GM21528 (cell line): ENCODE measurements around the gene ATG3.

Source experiments
- ATAC-seq: cut with Tn5 transposase; IDR thresholded peaks from one replicate; pipeline ENCODE4 v1.9.1; 2021; ENCODE audit warnings: mild to moderate bottlenecking, moderate library complexity; ENCODE audit not compliant: unreplicated experiment, low FRiP score

ATG3 gene

DNA sequence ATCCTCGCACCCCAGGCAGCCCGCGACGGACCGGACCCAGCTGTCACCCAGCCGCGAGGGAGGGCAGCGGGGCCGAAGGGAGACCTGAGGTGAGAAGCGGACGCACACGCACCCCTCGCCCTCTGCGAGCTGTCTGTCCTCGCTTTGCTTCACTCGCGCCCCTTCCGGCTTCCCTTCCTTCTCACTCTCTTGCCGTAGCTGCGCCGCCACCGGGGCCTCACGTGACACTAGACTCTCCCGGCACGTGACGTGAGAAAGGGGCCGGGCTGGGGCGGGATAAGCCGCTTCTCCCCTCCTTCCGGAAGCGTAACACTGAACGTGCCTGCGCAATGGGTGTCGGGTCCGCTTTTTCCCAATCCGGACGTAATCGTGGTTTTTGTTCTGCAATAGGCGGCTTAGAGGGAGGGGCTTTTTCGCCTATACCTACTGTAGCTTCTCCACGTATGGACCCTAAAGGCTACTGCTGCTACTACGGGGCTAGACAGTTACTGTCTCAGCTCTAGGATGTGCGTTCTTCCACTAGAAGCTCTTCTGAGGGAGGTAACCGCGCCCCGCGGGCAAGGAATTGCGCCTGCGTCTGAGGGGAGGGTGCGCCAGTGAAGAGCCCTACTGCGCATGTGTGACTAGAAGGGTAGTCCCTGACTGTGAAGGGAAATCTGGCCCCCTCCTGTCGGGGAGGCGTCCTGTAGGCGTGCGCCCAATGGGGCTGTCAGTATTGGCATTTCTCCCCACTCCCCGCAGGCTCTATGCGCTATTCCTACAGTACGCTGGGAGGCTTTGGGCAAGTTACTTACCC is at the start of gene ATG3, which contains the start of gene SLC35A5:
TSS of gene ATG3 (minus strand) at position 229 of the 796 bp plus-strand sequence. CDS start 434 bp downstream, outside the sequence.
TSS of gene SLC35A5 (plus strand) at position 312 of the 796 bp plus-strand sequence. CDS start 1,359 bp downstream, outside the sequence.
- ATAC-seq, result peak; percentile 87

DNA sequence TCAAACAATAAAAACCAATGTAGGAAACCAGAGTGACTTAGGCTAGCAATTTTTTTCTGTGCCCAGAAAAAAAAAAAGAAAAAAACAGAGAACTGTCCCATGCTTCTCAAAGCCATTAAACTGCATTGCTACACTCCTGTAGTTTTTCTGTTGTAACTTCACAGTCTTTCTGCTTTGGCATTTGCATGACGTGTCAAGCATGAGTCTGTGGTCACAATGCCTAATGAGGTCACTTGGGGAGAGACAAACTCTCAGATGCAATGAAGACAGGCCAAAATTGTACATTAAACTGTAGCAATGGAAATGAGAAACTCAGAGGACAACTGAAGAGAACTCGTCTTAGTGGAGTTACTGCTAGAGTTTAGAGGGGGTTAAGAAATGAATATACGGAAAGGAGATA is 48.4 kb upstream of the ATG3 start:
- ATAC-seq, result no peak

DNA sequence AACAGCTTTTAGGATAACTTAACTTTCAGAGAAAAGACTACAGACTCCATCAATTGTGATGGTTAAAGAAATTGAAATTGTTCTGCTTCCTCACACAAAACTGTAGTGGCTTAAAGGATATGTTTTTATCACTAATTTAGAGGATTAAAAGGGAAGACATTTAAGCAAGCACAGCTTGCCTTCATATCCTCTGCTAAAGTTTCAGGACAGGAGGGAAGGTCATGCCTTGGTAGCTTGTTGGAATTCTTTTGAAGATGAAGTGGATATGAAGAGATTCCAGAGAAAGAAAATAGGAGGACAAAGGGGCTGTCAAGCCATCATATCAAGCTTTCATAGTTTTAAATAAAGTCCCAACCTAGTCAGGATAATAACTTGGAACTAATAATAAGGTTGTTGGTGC is 46.1 kb upstream of the ATG3 start:
- no peak for ATAC-seq

DNA sequence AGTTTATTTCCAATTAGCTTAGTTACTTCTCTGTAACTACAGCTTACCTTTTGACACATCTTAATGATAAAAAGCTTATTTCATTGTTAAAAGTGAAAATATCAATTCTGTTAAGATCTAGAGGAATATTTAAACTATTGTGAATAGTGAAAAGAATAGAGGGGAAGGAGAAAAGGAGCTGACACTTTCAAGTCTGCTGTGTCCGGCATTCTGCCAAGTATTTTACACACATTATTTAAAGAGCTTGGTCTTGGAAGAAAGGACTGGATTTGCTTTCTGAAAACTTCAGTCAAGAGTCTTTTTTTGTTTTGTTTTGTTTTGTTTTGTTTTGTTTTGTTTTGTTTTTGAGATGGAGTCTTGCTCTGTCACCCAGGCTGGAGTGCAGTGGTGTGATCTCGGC is 44.3 kb upstream of the ATG3 start:
- no peak for ATAC-seq

DNA sequence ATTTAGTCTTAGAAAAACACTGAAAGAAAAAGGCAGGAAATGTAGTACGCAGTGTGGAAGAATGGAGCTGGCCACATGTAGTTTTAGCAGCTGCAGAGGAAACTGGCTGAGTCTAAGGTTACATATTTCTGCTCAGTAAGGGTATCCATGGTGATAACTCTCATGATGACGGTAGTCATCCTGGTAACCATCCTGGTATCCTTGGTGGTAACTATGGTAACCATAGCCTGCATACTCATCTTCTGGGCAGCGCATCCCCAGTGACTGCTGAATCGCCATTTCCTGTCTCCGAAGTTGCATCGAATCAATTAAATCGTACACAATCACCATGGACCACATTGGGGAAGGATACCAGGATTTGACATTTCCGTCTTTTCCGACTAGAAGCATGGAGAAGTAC is 43.5 kb upstream of the ATG3 start:
- ATAC-seq, result no peak

DNA sequence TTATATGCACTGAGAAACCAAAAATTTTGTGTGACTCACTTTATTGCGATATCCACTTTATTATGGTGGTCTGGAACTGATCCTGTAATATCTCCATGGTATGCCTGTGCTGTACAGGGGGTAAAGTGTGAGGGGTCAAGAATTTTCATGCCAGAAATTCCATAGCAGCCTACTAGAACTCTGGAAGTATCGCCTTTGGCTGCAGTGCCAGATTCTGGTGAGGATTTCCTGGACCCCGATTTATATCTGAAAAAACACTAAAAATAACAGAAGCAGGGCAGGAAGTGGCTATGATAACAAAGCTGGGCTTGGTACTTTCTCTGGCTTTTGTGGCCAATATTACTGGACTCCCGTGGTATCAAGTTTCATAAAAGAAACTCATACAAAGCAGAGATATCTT is 42.8 kb upstream of the ATG3 start:
- ATAC-seq, result no peak

DNA sequence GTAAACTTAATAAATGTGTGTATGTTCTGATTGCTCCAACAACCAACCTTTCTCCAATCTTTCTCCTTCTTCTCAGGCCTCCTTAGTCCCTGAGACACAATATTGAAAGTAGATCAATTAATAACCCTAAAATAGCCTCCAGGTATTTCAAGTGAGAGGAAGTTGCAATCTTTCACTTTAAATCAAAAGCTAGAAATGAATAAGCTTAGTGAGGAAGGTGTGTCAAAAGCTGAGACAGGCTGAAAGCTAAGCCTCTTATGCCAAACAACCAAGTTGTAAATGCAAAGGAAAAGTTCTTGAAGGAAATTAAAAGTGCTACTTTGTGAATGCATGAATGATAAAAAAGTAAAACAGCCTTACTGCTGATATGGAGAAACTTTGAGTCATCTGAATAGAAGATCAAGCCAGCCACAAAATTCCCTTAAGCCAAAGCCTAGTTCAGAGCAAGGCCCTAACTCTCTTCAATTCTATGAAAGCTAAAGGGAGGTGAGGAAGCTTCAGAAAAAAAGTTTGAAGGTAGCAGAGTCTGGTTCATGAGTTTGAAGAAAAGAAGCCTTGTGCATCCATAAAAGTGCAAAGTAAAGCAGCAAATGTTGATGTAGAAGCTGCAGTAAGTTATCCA is 40.6 kb upstream of the ATG3 start:
- ATAC-seq, result peak; percentile 86

DNA sequence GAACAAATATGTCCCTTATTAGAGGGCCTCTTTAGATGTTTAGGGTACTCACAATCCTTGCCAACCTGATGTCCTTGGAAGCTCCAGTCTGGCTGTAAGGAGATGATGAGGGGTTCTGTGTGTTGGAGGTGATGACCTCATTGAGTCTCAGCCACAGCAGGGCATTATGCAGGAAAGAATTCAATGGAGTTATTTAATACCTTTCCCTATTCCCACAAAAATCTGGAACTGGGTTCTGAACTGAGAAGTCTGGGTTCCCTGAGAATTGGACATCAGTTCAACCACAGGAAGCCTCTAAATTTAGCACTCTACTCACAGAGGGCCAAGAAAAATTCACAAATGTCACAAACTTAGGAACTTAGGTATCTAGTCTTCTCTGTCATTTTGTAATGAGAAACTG is 37.0 kb upstream of the ATG3 start:
- no peak for ATAC-seq

DNA sequence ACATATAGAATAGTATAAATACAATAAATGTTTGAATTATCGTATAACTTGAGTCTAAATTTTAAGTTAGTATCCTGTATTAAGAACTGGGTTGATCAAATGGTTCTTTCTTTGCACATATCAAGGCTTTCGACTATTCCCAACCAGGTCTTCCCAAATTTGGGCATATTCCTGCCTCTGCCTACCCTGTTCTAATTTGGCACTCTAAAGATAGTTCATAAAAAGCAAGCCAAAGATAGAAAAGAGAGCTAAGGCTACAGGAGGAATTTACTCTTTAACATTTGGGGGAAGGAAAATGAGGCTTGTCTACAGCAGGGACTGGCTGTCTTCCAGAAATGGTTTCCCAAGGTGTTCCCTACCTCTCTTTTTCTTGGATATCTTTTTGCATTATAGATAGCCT is 36.2 kb upstream of the ATG3 start:
- ATAC-seq, result no peak

DNA sequence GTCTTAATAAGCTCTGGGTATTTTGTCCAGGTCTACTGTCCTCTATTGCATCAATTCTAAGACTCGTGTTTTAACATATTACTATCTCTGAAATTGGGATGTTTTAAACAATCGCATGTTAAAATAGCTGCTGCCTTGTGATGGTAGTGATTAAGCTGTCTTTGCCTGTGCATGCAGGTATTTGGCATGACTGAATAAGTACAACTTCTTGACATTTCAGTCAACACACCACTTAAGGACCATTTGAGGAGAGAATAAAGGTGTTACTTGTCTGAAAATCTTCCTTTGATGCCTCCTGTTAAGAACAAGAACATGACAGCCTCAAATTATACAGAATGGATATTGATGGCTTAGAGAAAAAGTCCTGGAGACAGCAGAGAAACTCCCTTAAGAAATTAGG is 33.1 kb upstream of the ATG3 start:
- ATAC-seq, result no peak

DNA sequence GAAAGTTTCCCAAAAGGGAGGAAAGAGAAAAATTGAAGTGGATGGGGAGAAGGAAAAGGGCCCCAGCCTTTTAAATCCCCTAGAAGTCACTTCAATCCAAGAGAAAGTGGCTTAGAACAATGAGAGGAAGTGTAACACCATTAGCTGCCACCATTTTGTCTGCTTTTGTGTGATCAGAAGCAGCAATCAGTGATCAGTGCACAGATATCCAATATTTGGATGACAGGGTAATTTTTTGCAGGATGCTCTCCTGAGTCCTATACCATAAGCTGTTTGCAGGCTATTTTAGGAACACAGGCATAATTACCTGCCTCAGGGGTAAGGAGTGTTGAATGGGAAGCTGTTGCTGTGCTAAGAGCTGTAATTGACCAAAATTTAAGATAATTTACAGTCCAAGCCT is 31.5 kb upstream of the ATG3 start:
- ATAC-seq, result no peak

DNA sequence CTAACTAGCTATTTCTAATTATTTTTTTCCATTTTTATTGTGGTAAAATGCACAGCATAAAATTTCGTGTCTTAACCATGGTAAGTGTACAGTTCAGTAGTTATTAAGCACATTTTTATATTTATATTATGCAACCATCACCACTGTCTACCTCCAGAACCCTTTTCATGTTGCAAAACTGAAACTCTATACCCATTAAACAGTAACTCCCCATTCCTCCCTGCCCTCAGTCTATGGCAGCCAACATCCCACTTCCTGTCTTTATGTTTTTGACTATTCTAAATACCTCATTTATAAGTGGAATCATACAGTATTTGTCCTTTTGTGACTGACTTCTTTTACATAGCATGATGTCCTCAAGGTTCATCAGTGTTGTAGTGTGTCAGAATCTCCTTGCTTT is 25.6 kb upstream of the ATG3 start:
- no peak for ATAC-seq

DNA sequence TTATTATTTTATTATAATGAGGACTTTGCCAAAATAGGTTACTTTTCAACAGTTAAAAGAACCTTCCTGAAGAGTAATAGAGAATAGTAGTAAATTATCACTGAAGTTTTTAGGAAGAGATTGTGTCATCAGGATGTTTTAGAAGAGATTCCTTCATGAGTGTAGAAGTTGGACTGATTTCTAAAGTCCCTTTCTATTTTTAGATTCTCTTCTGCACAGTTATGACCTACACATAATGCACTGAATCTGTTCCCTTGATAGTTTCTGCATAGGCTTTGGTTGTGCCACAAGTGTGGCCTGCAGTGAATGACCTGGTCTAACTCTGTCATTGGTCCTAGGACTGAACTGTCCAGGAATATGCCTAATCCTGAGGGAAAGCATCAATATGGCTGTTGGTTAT is 24.0 kb upstream of the ATG3 start:
- ATAC-seq, result no peak

DNA sequence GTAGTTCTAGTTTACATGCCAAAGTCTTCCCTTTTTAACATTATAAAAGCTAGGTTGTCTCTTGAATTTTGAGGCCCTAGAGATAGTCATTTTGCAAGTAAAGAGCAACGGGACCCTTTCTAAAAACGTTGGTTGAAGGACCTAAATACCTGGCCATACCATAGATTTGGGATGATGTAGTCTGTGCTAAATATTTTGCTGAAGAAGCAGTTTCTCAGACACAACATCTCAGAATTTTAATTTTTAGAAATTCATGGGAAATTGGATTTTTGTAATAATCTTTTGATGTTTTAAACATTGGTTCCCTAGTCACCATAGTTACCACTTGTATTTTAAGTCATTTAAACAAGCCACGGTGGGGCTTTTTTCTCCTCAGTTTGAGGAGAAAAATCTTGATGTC is 21.3 kb upstream of the ATG3 start:
- ATAC-seq, result no peak

DNA sequence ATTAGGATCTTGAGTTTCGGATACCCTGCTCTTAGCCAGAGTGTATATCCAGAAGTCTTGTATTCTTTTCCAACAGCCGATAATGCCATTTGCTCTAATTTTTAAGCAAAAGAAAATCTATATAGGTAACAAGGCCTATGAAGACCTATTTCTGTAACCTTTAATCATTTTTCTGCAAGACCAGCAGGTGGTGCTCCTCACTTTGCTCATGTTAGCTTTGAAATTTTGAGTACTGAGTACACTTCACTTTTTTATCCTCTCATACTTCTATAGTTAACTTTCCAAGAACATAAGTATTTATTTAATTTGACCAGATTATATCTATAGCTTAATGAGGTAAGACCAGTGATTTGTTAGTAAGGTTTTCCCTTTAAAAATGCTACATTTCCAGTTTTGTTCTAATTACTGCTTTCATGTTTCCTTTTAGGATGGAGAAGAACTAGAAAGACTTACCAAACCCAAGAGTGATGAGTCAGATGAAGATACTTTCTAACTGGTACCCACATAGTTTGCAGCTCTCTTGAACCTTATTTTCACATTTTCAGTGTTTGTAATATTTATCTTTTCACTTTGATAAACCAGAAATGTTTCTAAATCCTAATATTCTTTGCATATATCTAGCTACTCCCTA is 20.6 kb upstream of the ATG3 start:
- no peak for ATAC-seq

DNA sequence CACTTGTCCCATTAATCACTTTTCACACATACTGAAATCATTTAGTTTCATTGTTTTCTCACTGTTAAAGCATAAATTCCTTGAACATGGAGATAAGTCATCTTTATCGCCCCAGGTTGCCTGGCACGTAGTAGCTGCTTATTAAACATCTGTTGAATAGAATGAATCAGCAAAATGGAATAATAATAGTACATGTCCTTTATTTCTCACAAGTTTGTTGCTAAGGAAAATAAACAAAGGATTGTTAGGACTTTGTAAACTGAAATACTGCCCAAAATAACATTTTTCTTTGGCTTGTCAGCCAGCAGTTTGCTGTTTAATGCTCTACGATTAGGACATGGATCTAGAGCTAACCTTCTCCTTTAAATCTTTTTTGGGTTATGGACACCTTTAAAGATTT is 17.9 kb upstream of the ATG3 start:
- ATAC-seq, result no peak

DNA sequence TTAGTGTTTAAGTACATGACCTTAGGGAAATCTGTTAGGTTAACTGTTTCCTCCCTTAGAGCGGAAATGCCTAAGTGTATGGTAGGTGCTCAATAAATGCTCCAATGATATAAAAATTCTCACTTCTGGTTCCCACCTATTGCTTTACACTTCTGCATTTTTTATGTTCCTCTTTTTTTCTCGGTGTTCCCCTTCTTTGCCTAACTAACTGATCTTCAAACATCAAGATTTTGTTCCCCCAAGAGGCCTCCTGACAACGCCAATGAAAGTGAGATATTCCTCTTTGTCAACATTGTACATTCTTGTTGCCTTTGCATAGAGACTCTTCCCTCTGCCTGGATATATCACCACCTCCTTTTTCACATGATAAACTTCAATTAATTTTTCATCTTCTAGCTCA is 17.5 kb upstream of the ATG3 start:
- no peak for ATAC-seq

DNA sequence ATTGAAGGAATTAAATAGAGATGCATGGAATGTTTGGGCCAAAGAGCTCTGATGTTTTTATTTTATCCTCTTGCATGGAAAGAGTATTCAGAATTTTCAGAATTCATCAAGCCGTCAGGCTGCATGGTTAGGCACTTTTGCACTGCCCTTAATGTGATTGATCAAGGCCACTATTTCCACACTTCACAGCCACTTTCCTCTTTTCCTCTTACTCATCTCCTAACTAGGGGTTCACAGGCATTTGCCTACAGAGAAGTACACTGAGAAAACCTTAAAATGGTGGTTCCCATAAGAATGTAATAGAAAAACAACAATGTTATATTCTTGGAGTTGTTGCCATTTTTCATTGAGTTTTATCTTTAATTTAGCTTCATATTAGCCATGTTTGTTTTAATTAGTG is 10.9 kb upstream of the ATG3 start:
- no peak for ATAC-seq

DNA sequence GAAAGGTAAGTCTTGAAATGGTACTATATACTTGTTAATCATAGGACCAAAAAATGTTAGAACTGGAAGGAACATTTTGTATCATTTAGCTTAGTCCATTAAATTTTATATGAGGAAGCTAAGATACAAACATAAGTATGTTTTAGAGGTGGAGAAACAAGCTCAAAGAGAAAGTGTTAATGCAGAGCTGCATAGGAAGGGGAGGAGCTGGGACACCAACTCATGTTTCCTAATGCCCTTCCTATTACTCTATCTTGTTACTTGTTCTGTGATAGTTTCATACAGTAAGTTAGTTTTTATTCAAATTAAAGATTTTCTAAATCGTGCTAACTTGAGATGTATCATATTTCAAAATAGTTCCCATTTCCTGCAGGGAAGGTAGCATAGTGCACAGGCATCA is 7.5 kb upstream of the ATG3 start:
- no peak for ATAC-seq

DNA sequence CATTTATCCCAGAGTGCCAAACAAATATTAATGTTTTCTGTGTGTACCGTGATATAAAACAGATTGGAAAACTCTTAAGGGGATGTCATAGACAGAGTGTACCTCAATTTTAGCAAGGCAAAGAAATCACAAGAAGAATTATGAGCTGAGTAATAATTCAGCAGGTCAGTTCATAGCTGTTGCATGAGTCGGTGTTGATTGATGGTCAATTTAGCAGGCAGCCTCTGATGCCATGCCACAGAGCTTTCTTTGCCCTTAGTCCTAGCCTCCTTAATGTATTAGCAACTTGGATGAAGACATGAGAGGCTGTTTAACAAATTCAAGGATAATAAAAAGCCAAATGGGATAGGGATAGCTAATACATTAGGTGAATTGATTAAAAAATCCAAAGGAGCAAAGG is 6.9 kb upstream of the ATG3 start:
- no peak for ATAC-seq

DNA sequence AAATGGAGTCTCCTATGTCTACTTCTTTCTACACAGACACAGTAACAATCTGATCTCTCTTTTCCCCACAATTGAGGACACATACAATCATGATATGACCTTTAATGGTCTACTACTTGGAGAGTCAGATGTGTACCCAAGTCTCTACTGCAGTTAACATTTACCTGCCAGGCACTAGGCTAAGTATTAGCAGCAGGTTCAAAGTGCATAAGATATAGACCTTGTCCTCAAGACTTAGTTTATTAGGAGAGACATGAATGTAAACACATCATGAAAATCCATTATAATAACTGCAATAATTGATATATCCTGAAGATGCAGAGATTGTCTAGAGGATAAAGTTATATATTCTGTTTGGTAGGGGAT is 3.2 kb upstream of the ATG3 start:
- no peak for ATAC-seq
